Central memory CD8-positive, alpha-beta T cell (primary cell): Measurements from ENCODE around the gene LGI1.
"Not testable (repeated sequence)": the region's sequence is repeated elsewhere in the genome, so short reads cannot be mapped to it uniquely, and the experiment has no call there.

Experiments
- ATAC-seq: fragments of 150-1000 bp; cut with Tn5 transposase; replicated peaks from 2 replicates; pipeline ENCODE4 v1.10.0; 2022; ENCODE audit warnings: mild to moderate bottlenecking, moderate FRiP score, moderate number of reproducible peaks; ENCODE audit not compliant: poor library complexity, severe bottlenecking; ENCODE audit errors: extremely low read depth
- DNase-seq, 2 donors: peaks; one replicate each; pipeline ENCODE4 v3.0.0; 2021; ENCODE audit warnings: low spot score in 2 of 2
- H3K27ac Mint-ChIP-seq: one replicate; pipeline ENCODE4 v1.8.0; 2022; ENCODE audit warnings: low read depth, mild to moderate bottlenecking, moderate library complexity, mixed read lengths
- H3K27me3 Mint-ChIP-seq: one replicate; pipeline ENCODE4 v1.8.0; 2022; ENCODE audit warnings: mixed read lengths
- H3K36me3 Mint-ChIP-seq: one replicate; pipeline ENCODE4 v1.8.0; 2022; ENCODE audit warnings: mild to moderate bottlenecking, moderate library complexity, mixed read lengths; ENCODE audit not compliant: insufficient read depth
- H3K4me1 Mint-ChIP-seq: one replicate; pipeline ENCODE4 v1.8.0; 2022; ENCODE audit warnings: mixed read lengths
- H3K4me3 Mint-ChIP-seq: one replicate; pipeline ENCODE4 v1.8.0; 2022; ENCODE audit warnings: mild to moderate bottlenecking, moderate library complexity, mixed read lengths
- H3K9me3 Mint-ChIP-seq: one replicate; pipeline ENCODE4 v1.8.0; 2022; ENCODE audit warnings: mixed read lengths

LGI1 gene

GRCh38 chr10:93816123-93816747 lies 58.5 kb downstream of the LGI1 start:
- Mint-ChIP-seq H3K27ac (no peak overlapping the region), H3K9me3 (no peaks in the 10 kb centered on the region), H3K4me1 (no peaks in the 10 kb centered on the region), H3K36me3 (no peaks in the 10 kb centered on the region), H3K27me3 (peaks cover 64% of the 10 kb centered on the region), H3K4me3 (no peak overlapping the region)
- DNase-seq: no peak
- no peak for ATAC-seq

GRCh38 chr10:93818086-93818485 lies 60.4 kb downstream of the LGI1 start:
- Mint-ChIP-seq H3K36me3 (no peaks in the 10 kb centered on the region), H3K4me1 (no peaks in the 10 kb centered on the region), H3K9me3 (no peaks in the 10 kb centered on the region), H3K4me3 (no peak overlapping the region), H3K27ac (no peak overlapping the region), H3K27me3 (peaks cover 59% of the 10 kb centered on the region)
- ATAC-seq: no peak
- DNase-seq: no peak

GRCh38 chr10:93819520-93819919 lies 61.8 kb downstream of the LGI1 start:
- no peak for DNase-seq
- Mint-ChIP-seq H3K27ac (no peak overlapping the region), H3K4me3 (no peak overlapping the region), H3K4me1 (no peaks in the 10 kb centered on the region), H3K27me3 (peaks cover 59% of the 10 kb centered on the region), H3K9me3 (no peaks in the 10 kb centered on the region), H3K36me3 (no peaks in the 10 kb centered on the region)
- no peak for ATAC-seq

GRCh38 chr10:93820434-93820833 lies 62.7 kb downstream of the LGI1 start:
- Mint-ChIP-seq H3K4me3 (no peak overlapping the region), H3K9me3 (no peaks in the 10 kb centered on the region), H3K27me3 (peaks cover 54% of the 10 kb centered on the region), H3K36me3 (no peaks in the 10 kb centered on the region), H3K27ac (no peak overlapping the region), H3K4me1 (no peaks in the 10 kb centered on the region)
- ATAC-seq: no peak
- no peak for DNase-seq

GRCh38 chr10:93821051-93821772 lies 63.5 kb downstream of the LGI1 start:
- H3K27ac Mint-ChIP-seq: no peak overlapping the region

GRCh38 chr10:93826355-93826754 lies 68.6 kb downstream of the LGI1 start:
- DNase-seq (no peak), ATAC-seq (no peak)
- Mint-ChIP-seq H3K9me3 (no peaks in the 10 kb centered on the region), H3K4me1 (no peaks in the 10 kb centered on the region), H3K36me3 (no peaks in the 10 kb centered on the region), H3K27me3 (peaks cover 9% of the 10 kb centered on the region), H3K4me3 (no peak overlapping the region), H3K27ac (no peak overlapping the region)

More at GRCh38 chr10:93821051-93821772, 63.5 kb downstream of the LGI1 start:
- no peak for ATAC-seq
- Mint-ChIP-seq H3K36me3 (no peaks in the 10 kb centered on the region), H3K4me3 (no peak overlapping the region), H3K27me3 (peaks cover 46% of the 10 kb centered on the region), H3K9me3 (no peaks in the 10 kb centered on the region), H3K4me1 (no peaks in the 10 kb centered on the region)
- DNase-seq: no peak

GRCh38 chr10:93827056-93827804 lies 69.5 kb downstream of the LGI1 start:
- Mint-ChIP-seq H3K36me3 (no peaks in the 10 kb centered on the region), H3K9me3 (no peaks in the 10 kb centered on the region), H3K4me3 (no peak overlapping the region), H3K27me3 (peaks cover 9% of the 10 kb centered on the region), H3K27ac (no peak overlapping the region), H3K4me1 (no peaks in the 10 kb centered on the region)
- ATAC-seq (no peak), DNase-seq (no peak)

GRCh38 chr10:93831065-93831464 lies 73.3 kb downstream of the LGI1 start:
- not testable (repeated sequence) for H3K4me1 Mint-ChIP-seq, H3K27ac Mint-ChIP-seq, DNase-seq, H3K9me3 Mint-ChIP-seq, H3K27me3 Mint-ChIP-seq, H3K36me3 Mint-ChIP-seq, ATAC-seq, H3K4me3 Mint-ChIP-seq

GRCh38 chr10:93835770-93836169 lies 78.0 kb downstream of the LGI1 start:
- Mint-ChIP-seq H3K4me3 (no peak overlapping the region), H3K36me3 (no peaks in the 10 kb centered on the region), H3K27ac (no peak overlapping the region), H3K27me3 (peaks cover 40% of the 10 kb centered on the region), H3K4me1 (no peaks in the 10 kb centered on the region), H3K9me3 (no peaks in the 10 kb centered on the region)
- ATAC-seq: no peak
- DNase-seq: no peak

- no peak for DNase-seq
- Mint-ChIP-seq H3K4me3 (no peak overlapping the region), H3K9me3 (no peaks in the 10 kb centered on the region), H3K27ac (no peak overlapping the region), H3K27me3 (peaks cover 38% of the 10 kb centered on the region), H3K4me1 (no peaks in the 10 kb centered on the region), H3K36me3 (no peaks in the 10 kb centered on the region)
- ATAC-seq: no peak
These were observed 80.1 kb downstream of the LGI1 start for GRCh38 chr10:93837822-93838221.

- H3K36me3 Mint-ChIP-seq: no peaks in the 10 kb centered on the region
- no peak overlapping the region for H3K27ac Mint-ChIP-seq
These were observed 80.5 kb downstream of the LGI1 start for GRCh38 chr10:93838278-93838677.

GRCh38 chr10:93841961-93842360 lies 84.2 kb downstream of the LGI1 start:
- H3K27ac Mint-ChIP-seq: no peak overlapping the region
- H3K4me1 Mint-ChIP-seq: no peaks in the 10 kb centered on the region
- DNase-seq (no peak), ATAC-seq (no peak)
- no peaks in the 10 kb centered on the region for H3K36me3 Mint-ChIP-seq
- H3K9me3 Mint-ChIP-seq: no peaks in the 10 kb centered on the region
- H3K27me3 Mint-ChIP-seq: peaks cover 30% of the 10 kb centered on the region
- H3K4me3 Mint-ChIP-seq: no peak overlapping the region

More at GRCh38 chr10:93838278-93838677, 80.5 kb downstream of the LGI1 start:
- Mint-ChIP-seq H3K27me3 (peaks cover 38% of the 10 kb centered on the region), H3K4me3 (no peak overlapping the region), H3K9me3 (no peaks in the 10 kb centered on the region), H3K4me1 (no peaks in the 10 kb centered on the region)
- no peak for DNase-seq
- ATAC-seq: no peak
